Subcutaneous abdominal adipose tissue (tissue), 5 donors: Measurements from ENCODE around the gene EIF3L.

Experiments used
- H3K27ac ChIP-seq: one replicate; pipeline ENCODE4 v1.7.0; 2013; ENCODE audit warnings: low read depth, mild to moderate bottlenecking, inconsistent platforms, low read length, moderate library complexity
- H3K27me3 ChIP-seq, 5 donors: one replicate each; pipeline ENCODE4 v1.7.0; 2013; ENCODE audit warnings: low read length in 5 of 5, inconsistent platforms in 1 of 5; ENCODE audit not compliant: control insufficient read depth in 5 of 5, insufficient read depth in 4 of 5
- H3K36me3 ChIP-seq, 5 donors: one replicate each; pipeline ENCODE4 v1.7.0; 2013; ENCODE audit warnings: low read length in 5 of 5; ENCODE audit not compliant: control insufficient read depth in 5 of 5, insufficient read depth in 5 of 5
- H3K4me1 ChIP-seq, 5 donors: one replicate each; pipeline ENCODE4 v1.7.0; 2013; ENCODE audit warnings: low read length in 5 of 5, mild to moderate bottlenecking in 3 of 5, moderate library complexity in 1 of 5; ENCODE audit not compliant: control insufficient read depth in 5 of 5, insufficient read depth in 5 of 5
- H3K4me3 ChIP-seq, 5 donors: one replicate each; pipeline ENCODE4 v1.7.0; 2013; ENCODE audit warnings: low read length in 5 of 5, low read depth in 1 of 5
- H3K9ac ChIP-seq, 5 donors: one replicate each; pipeline ENCODE4 v1.7.0; 2013; ENCODE audit warnings: low read length in 5 of 5, mild to moderate bottlenecking in 4 of 5, moderate library complexity in 3 of 5
- H3K9me3 ChIP-seq, 5 donors: one replicate each; pipeline ENCODE4 v1.7.0; 2013; ENCODE audit warnings: low read length in 5 of 5; ENCODE audit not compliant: control insufficient read depth in 5 of 5
- donor health status: healthy.
- donor health status: healthy.
- donor health status: healthy.
- donor health status: healthy.
- donor health status: healthy.

EIF3L gene

DNA sequence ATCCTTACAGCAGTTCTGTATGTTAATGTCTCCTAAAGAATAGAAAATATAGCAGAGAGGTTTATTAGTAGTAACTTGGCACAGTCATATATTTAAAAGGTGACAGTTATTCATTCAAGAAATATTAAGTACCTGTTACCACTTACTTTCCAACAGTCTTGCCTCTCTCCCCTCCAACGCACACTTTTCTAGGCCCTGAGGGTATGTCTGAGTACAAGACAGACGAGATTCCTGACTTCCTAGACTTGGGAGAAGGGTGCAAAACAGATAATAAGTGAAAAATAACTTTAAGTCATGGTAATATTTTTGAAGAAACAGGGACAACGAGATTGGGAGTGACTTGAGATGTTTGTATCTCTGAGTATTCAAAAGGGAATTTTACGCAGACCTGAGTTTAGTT, 1.6 kb downstream of the EIF3L start:
- Histone ChIP-seq H3K4me1 (peaks cover 1 to 21% (median 17%) of the 10 kb centered on the region in 5 donors), H3K27ac (no peak overlapping the region), H3K4me3 (no peak overlapping the region), H3K9me3 (no peaks in the 10 kb centered on the region), H3K27me3 (no peaks in the 10 kb centered on the region), H3K9ac (peak overlapping the region in 1 of 5 donors; percentile 32), H3K36me3 (peaks cover 25 to 44% (median 32%) of the 10 kb centered on the region in 5 donors)

DNA sequence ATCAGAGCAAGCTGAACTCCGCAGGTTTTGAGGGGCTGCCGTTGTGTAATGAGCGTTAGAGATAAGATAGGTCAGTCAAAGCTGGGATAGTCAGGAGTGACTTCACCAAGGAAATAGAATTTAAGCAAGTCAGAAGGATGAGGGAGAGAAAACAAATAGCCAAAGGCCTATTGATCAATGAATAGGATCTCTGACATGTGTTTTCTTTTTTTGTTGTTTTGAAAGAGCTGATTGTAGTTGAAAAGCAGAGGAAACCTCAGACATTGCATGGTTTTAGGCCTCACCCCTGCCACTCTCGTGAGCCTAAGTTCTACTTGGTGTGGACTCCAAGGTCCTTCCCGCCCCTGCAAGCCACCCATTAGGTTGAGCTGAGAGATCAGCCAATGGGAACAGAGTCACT, 3.2 kb downstream of the EIF3L start:
- H3K36me3 ChIP-seq, result peaks cover 25 to 56% (median 39%) of the 10 kb centered on the region in 5 donors
- H3K4me3 ChIP-seq, result no peak overlapping the region
- H3K27ac ChIP-seq, result no peak overlapping the region
- H3K9me3 ChIP-seq, result no peaks in the 10 kb centered on the region
- H3K9ac ChIP-seq, result peak overlapping the region in 1 of 5 donors; percentile 13
- H3K27me3 ChIP-seq, result no peaks in the 10 kb centered on the region
- peaks cover 1 to 21% (median 17%) of the 10 kb centered on the region in 5 donors for H3K4me1 ChIP-seq

DNA sequence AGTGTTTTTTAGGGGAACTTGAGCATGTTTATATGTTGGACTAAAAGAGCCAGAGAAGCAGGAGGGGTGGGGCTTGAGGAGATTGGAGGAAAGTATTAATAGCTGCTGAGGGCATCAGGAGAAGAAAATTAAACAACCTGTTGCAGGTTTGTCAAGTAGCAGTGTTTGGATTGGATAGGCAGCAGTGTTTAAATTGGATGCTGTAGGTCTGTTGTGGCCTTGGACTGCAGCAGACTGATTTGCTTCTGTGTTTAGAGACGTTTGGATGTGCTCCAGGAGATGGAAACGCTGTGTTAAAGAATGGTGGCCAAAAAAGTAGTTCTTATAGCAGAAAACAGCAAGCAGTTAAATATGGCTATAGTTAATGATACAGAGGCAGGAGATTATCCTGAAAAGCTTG, 5.7 kb downstream of the EIF3L start:
- peaks cover 36 to 79% (median 53%) of the 10 kb centered on the region in 5 donors for H3K36me3 ChIP-seq

DNA sequence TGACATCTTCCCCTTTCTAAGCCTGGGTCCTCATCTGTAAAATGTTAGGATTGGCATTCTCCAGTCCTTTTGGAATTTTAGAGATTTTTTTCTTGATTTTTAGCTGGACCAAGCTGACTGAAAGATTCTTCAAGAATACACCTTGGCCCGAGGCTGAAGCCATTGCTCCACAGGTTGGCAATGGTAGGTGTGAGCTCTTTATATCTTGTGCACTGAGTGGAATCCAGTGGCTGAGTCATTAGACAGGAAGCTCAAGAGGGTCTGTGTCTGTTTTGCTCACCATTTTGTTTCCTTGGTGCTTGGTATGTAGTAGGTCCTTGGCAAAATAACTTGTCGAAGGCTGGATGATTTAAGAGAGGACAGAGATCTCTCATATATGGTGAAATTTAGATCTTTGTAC, 6.2 kb downstream of the EIF3L start:
- Histone ChIP-seq H3K27me3 (no peaks in the 10 kb centered on the region), H3K4me1 (peaks cover 0 to 3% (median under 1%) of the 10 kb centered on the region in 5 donors), H3K9me3 (no peaks in the 10 kb centered on the region), H3K27ac (no peak overlapping the region), H3K9ac (no peak overlapping the region), H3K4me3 (no peak overlapping the region), H3K36me3 (peaks cover 38 to 84% (median 58%) of the 10 kb centered on the region in 5 donors)

More for the DNA sequence above, 5.7 kb downstream of the EIF3L start:
- Histone ChIP-seq H3K4me3 (no peak overlapping the region), H3K9ac (no peak overlapping the region), H3K9me3 (no peaks in the 10 kb centered on the region), H3K4me1 (peaks cover 0 to 9% (median 5%) of the 10 kb centered on the region in 5 donors), H3K27me3 (no peaks in the 10 kb centered on the region), H3K27ac (no peak overlapping the region)

DNA sequence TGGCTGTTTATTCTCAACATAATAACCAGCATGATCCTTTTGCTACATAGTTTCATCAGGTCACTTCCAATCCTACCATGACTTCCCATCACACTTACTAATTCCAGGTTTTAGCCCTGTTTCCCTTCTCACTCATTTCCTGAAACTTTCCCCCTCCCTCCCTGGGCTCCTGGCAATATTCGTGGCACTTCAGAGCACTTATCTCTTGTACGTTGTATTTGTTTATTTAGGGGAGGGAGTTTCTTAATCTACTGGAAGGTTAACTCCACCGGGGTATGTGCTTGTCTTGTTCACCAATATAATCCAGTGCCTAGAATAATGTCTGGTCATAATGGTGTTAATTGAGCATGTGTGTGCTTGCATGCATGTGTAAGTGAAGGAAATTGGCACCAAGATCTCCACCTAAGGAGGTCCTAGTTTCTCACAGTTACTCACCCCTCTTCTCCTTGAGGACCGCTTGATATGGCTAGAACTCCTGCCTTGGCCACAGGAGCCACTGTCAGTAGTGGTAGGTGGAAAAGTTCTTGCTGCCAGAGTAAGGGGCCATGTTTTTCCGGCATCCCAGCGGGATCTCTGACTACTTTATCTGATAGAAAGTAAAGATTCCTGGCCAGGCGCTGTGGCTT, 11.7 kb downstream of the EIF3L start:
- Histone ChIP-seq H3K4me3 (no peak overlapping the region), H3K9ac (no peak overlapping the region), H3K9me3 (no peaks in the 10 kb centered on the region), H3K36me3 (peaks cover 39 to 94% (median 74%) of the 10 kb centered on the region in 5 donors), H3K27me3 (no peaks in the 10 kb centered on the region), H3K4me1 (no peaks in the 10 kb centered on the region), H3K27ac (no peak overlapping the region)

DNA sequence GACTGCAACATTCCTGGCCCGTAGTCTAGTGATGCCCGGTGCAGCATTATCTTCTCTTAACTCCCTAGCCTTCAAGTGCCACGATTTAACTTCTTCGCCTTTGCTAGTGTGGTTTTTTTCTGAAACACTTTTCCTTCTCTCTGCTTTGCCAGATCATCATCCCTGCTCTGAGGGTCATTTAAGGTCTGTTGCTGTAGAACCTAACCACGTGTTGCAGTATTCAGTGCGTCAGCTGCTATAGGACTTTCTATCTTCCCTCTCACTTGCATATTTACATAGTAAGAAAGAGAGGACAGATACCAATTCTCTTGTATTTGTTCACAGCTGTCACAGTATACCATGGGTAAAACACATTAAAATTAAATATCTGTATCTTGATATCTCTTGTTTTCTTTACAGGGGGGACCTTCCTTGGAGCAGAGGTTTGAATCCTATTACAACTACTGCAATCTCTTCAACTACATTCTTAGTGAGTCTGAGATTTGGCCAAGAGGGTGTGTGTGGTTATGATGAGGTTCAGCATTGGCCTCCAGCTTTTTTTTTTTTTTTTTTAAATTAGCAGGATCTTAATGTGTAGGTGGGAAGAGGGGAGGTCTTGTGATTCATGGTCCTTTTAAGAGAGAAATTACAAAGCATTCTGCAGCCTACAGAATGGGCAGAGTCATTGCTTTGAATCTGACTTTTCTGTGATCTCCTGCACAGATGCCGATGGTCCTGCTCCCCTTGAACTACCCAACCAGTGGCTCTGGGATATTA, 13.5 kb downstream of the EIF3L start:
- no peak overlapping the region for H3K9ac ChIP-seq
- no peaks in the 10 kb centered on the region for H3K9me3 ChIP-seq
- H3K4me3 ChIP-seq, result no peak overlapping the region
- peaks cover 42 to 92% (median 79%) of the 10 kb centered on the region in 5 donors for H3K36me3 ChIP-seq
- H3K4me1 ChIP-seq, result no peaks in the 10 kb centered on the region
- no peak overlapping the region for H3K27ac ChIP-seq
- H3K27me3 ChIP-seq, result no peaks in the 10 kb centered on the region

DNA sequence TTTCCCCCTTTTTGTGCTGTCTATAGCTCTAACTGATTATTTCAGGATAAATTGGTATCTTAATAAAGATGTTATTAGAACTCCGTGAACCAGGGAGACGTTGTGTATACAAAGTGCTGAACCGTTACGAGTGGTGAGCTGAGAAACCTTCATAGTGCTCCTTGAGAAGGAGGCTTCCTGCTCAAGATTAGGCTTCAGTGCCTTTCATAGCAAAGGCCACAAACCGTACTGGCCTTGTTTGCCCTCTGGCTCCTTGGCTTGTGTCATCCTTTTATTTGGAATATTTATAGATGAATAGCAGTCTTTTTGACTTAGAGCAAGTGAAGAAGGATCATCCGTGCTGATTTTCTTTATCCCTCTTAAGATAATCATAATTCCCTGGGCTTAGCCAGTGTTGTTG, 16.3 kb downstream of the EIF3L start:
- Histone ChIP-seq H3K4me3 (no peak overlapping the region), H3K27ac (no peak overlapping the region), H3K4me1 (no peaks in the 10 kb centered on the region), H3K9ac (no peak overlapping the region), H3K27me3 (no peaks in the 10 kb centered on the region), H3K36me3 (peaks cover 35 to 87% (median 76%) of the 10 kb centered on the region in 5 donors), H3K9me3 (no peaks in the 10 kb centered on the region)

DNA sequence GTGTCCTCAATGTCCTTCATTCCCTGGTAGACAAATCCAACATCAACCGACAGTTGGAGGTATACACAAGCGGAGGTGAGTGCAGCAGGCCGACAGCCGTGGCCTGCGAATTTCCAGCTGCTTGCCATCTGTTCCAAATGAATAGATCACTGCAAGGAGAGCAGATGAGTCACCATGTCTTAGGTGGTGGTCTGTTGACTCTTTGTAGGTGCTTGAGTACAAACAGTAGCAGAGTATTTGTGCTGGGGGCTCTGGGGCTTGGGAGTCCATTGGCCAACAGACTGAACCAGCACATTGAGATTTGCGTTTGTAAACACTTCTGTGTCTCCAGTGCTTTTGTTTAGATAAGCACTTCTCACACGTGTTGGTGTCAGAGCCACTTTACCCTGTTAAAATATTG, 21.1 kb downstream of the EIF3L start:
- Histone ChIP-seq H3K36me3 (peaks cover 23 to 85% (median 72%) of the 10 kb centered on the region in 5 donors), H3K4me1 (no peaks in the 10 kb centered on the region)

DNA sequence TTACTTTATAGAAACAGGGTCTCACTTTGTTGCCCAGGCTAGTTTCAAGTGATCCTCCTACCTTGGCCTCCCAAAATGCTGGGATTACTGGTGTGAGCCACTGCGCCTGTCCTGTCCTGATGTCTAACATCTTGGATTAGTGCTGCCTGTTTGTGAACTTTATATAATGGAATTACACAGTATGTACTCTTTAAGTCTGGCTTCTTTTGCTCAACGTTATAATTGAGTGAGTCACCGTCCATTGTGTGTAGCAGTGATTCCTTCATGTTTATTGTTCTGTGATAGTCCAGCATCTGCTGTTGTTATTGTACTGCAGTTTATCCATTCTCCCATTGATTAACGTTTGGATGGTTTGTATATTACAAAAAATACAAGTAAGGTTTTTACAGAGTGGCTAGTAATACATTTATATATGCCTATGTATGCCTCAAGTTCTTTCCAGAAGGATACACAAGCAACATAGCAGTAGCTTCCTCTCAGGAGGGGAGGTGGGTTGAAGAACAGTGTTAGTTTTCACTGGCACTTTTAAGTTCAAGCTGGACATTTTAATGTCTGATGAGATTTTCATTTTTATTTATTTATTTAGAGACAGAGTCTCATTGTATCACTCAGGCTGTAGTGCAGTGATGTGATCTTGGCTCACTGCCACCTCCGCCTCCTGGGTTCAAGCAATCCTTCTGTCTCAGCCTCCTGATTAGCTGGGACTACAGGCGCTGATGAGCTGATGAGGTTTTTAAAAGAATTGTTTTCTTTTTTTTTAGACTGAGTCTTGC, 31.6 kb downstream of the EIF3L start:
- Histone ChIP-seq H3K4me1 (peaks cover 0 to 6% (median 0%) of the 10 kb centered on the region in 5 donors), H3K4me3 (no peak overlapping the region), H3K9ac (no peak overlapping the region), H3K27me3 (no peaks in the 10 kb centered on the region), H3K36me3 (peaks cover 14 to 67% (median 49%) of the 10 kb centered on the region in 5 donors), H3K27ac (no peak overlapping the region), H3K9me3 (no peaks in the 10 kb centered on the region)

More for the DNA sequence above, 21.1 kb downstream of the EIF3L start:
- H3K27me3 ChIP-seq, result no peaks in the 10 kb centered on the region
- H3K9ac ChIP-seq, result no peak overlapping the region
- H3K4me3 ChIP-seq, result no peak overlapping the region
- no peak overlapping the region for H3K27ac ChIP-seq
- no peaks in the 10 kb centered on the region for H3K9me3 ChIP-seq
